ENCODE measurements around the gene PIP5K1B. TPM values are rescaled to one million over a fixed set of nuclear protein-coding genes. Genes with fewer than 3 reads are reported as not detected.

The PIP5K1B gene
- total RNA-seq, 1 donor from 2014 or later = 0.13 TPM

GRCh38 chr9:68707801-68708488, 2.9 kb downstream of the PIP5K1B start:
- DNase-seq (ENCODE audit: low read depth, low spot score) = no peak

GRCh38 chr9:68708513-68708912, 3.5 kb downstream of the PIP5K1B start:
- DNase-seq (ENCODE audit: low read depth, low spot score) = no peak

- no peak for DNase-seq (ENCODE audit: low read depth, low spot score)
Observed at GRCh38 chr9:68709291-68710110, 4.5 kb downstream of the PIP5K1B start.

- no peak for DNase-seq (ENCODE audit: low read depth, low spot score)
Observed at GRCh38 chr9:68710111-68710471, 5.1 kb downstream of the PIP5K1B start.

- no peak for DNase-seq (ENCODE audit: low read depth, low spot score)
Observed at GRCh38 chr9:68711281-68711680, 6.2 kb downstream of the PIP5K1B start.

- no peak for DNase-seq (ENCODE audit: low read depth, low spot score)
Observed at GRCh38 chr9:68711932-68712331, 6.9 kb downstream of the PIP5K1B start.

GRCh38 chr9:68714416-68715180, 9.6 kb downstream of the PIP5K1B start:
- DNase-seq (ENCODE audit: low read depth, low spot score) = no peak

- DNase-seq (ENCODE audit: low read depth, low spot score) = no peak
Observed at GRCh38 chr9:68715181-68715456, 10.1 kb downstream of the PIP5K1B start.

- DNase-seq (ENCODE audit: low read depth, low spot score) = no peak
Observed at GRCh38 chr9:68717552-68718443, 12.8 kb downstream of the PIP5K1B start.

GRCh38 chr9:68719847-68720246, 14.8 kb downstream of the PIP5K1B start:
- DNase-seq (ENCODE audit: low read depth, low spot score) = no peak

- DNase-seq (ENCODE audit: low read depth, low spot score) = no peak
Observed at GRCh38 chr9:68720656-68721313, 15.7 kb downstream of the PIP5K1B start.

- no peak for DNase-seq (ENCODE audit: low read depth, low spot score)
Observed at GRCh38 chr9:68721666-68722330, 16.8 kb downstream of the PIP5K1B start.

- no peak for DNase-seq (ENCODE audit: low read depth, low spot score)
Observed at GRCh38 chr9:68725070-68725469, 20.0 kb downstream of the PIP5K1B start.

GRCh38 chr9:68726489-68726888, 21.4 kb downstream of the PIP5K1B start:
- no peak for DNase-seq (ENCODE audit: low read depth, low spot score)

- no peak for DNase-seq (ENCODE audit: low read depth, low spot score)
Observed at GRCh38 chr9:68727636-68728035, 22.6 kb downstream of the PIP5K1B start.

- no peak for DNase-seq (ENCODE audit: low read depth, low spot score)
Observed at GRCh38 chr9:68728731-68729130, 23.7 kb downstream of the PIP5K1B start.

GRCh38 chr9:68730570-68731235, 25.7 kb downstream of the PIP5K1B start:
- no peak for DNase-seq (ENCODE audit: low read depth, low spot score)

- DNase-seq (ENCODE audit: low read depth, low spot score) = no peak
Observed at GRCh38 chr9:68731857-68732256, 26.8 kb downstream of the PIP5K1B start.

GRCh38 chr9:68732405-68733020, 27.5 kb downstream of the PIP5K1B start:
- DNase-seq (ENCODE audit: low read depth, low spot score) = no peak
